GM18519 (cell line): ENCODE results near the gene LYVE1.

Source experiments
- ATAC-seq: cut with Tn5 transposase; IDR thresholded peaks from one replicate; pipeline ENCODE4 v1.9.1; 2021; ENCODE audit warnings: mild to moderate bottlenecking, moderate library complexity; ENCODE audit not compliant: unreplicated experiment, low FRiP score

Gene LYVE1

GRCh38 chr11:10561947-10562346, 6.5 kb downstream of the LYVE1 start:
- ATAC-seq, result no peak

GRCh38 chr11:10561043-10561818, 7.2 kb downstream of the LYVE1 start:
- no peak for ATAC-seq

- no peak for ATAC-seq
Measured at GRCh38 chr11:10558288-10558687, 10.2 kb downstream of the LYVE1 start.

- ATAC-seq, result no peak
Measured at GRCh38 chr11:10556590-10556989, 11.9 kb downstream of the LYVE1 start.

GRCh38 chr11:10551845-10552352, 16.6 kb downstream of the LYVE1 start:
- no peak for ATAC-seq

- ATAC-seq, result no peak
Measured at GRCh38 chr11:10551290-10551592, 17.2 kb downstream of the LYVE1 start.

- ATAC-seq, result no peak
Measured at GRCh38 chr11:10550503-10551289, 17.8 kb downstream of the LYVE1 start.

- no peak for ATAC-seq
Measured at GRCh38 chr11:10544491-10545465, 23.7 kb downstream of the LYVE1 start.

GRCh38 chr11:10543782-10544181, 24.7 kb downstream of the LYVE1 start:
- no peak for ATAC-seq

GRCh38 chr11:10542776-10543175, 25.7 kb downstream of the LYVE1 start:
- ATAC-seq, result no peak

GRCh38 chr11:10541561-10541930, 26.9 kb downstream of the LYVE1 start:
- ATAC-seq, result no peak

- ATAC-seq, result peak; percentile 94
Measured at GRCh38 chr11:10540915-10541560, 27.4 kb downstream of the LYVE1 start, which contains the start of gene RNF141. RNF141 (minus strand) TSS chr11:10541187; CDS start chr11:10534158, 7,029 bp downstream.

- no peak for ATAC-seq
Measured at GRCh38 chr11:10540546-10540914, 27.9 kb downstream of the LYVE1 start.

- ATAC-seq, result no peak
Measured at GRCh38 chr11:10539339-10539738, 29.1 kb downstream of the LYVE1 start.

GRCh38 chr11:10538924-10539323, 29.5 kb downstream of the LYVE1 start:
- no peak for ATAC-seq

- ATAC-seq, result no peak
Measured at GRCh38 chr11:10537600-10537999, 30.9 kb downstream of the LYVE1 start.

- no peak for ATAC-seq
Measured at GRCh38 chr11:10534316-10534715, 34.1 kb downstream of the LYVE1 start.

- no peak for ATAC-seq
Measured at GRCh38 chr11:10533323-10533722, 35.1 kb downstream of the LYVE1 start.

- no peak for ATAC-seq
Measured at GRCh38 chr11:10532526-10532925, 35.9 kb downstream of the LYVE1 start.

GRCh38 chr11:10529279-10529678, 39.2 kb downstream of the LYVE1 start:
- no peak for ATAC-seq
